Upper lobe of left lung (tissue), 4 donors: ENCODE measurements around the gene PTGDS.

Source experiments
- CTCF ChIP-seq, 6 experiments: fragments of 450-650 bp in 4 of 6; fragments of 200-600 bp in 2 of 6; sonication (generic) in 2 of 6; IDR thresholded peaks; one replicate each; pipeline ENCODE4 v1.5.1; 2016 to 2019; ENCODE audit warnings: antibody characterized with exemption in 6 of 6
- POLR2A ChIP-seq, 4 donors: fragments of 450-650 bp; IDR thresholded peaks; one replicate each; pipeline ENCODE4 v1.5.1; 2016 to 2017; ENCODE audit warnings: antibody characterized with exemption in 4 of 4, mild to moderate bottlenecking in 2 of 4
- POLR2AphosphoS5 ChIP-seq, 2 donors: sonication (generic); formaldehyde crosslinking; IDR thresholded peaks; one replicate each; pipeline ENCODE4 v1.5.1; 2017; ENCODE audit warnings: antibody characterized with exemption in 2 of 2

GRCh38 chr9:136949817-136950655 is 27.3 kb upstream of the PTGDS start:
- TF ChIP-seq CTCF (IDR thresholded peaks at IDR 0.05) (peak in 5 of 6 experiments; percentile 4 to 72 (median 65)), POLR2AphosphoS5 (IDR thresholded peaks at IDR 0.05) (peak; percentile 59 to 77), POLR2A (IDR thresholded peaks at IDR 0.05) (peak in 3 of 4 donors; percentile 15 to 92 (median 25))
